A549 (cell line): ENCODE data around the gene ROBO1. TPM values are rescaled to one million over a fixed set of nuclear protein-coding genes. Genes with fewer than 3 reads are reported as not detected.

Source experiments
- ATAC-seq, 2 experiments: fragments of 200-7000 bp in 1 of 2; fragments of >200 bp in 1 of 2; cut with Nextera tagmentation in 1 of 2; cut with Tn5 transposase in 1 of 2; 3 replicates each; pipeline versions ENCODE4 v1.8.0 to v1.9.1; 2018 to 2020; ENCODE audit warnings: mild to moderate bottlenecking in 1 of 2, moderate library complexity in 1 of 2
- CTCF ChIA-PET: fragments of 300-600 bp; sonication (Branson Sonifier 250); formaldehyde crosslinking; extraction: SDS; loops from one replicate; lab custom pipeline; 2021; ENCODE audit warnings: antibody characterized with exemption, inconsistent platforms; lab: Yijun Ruan, JAX
- POLR2A ChIA-PET: fragments of 350-600 bp; formaldehyde crosslinking; extraction: SDS; loops from one replicate; lab custom pipeline; 2021; ENCODE audit warnings: antibody characterized with exemption, inconsistent platforms; lab: Yijun Ruan, JAX
- DNase-seq, 2 experiments: peaks; one replicate each; pipeline versions ENCODE4 v3.0.0 to v3.0.0-alpha.2; 2011 to 2016; ENCODE audit warnings: low read depth in 1 of 2, low spot score in 1 of 2
- FAIRE-seq: peaks from 2 replicates; lab custom pipeline; 2011; peaks lifted over from hg19 to GRCh38; lab: Jason Lieb, UNC
- H3K27ac ChIP-seq, 2 experiments: fragments of >200 bp; sonication (Bioruptor Twin); formaldehyde crosslinking; 3 replicates each; pipeline ENCODE4 v1.5.1; 2016 to 2017
- H3K4me1 ChIP-seq: fragments of >200 bp; sonication (Bioruptor Twin); formaldehyde crosslinking; 3 replicates; pipeline ENCODE4 v1.6.1; 2016
- H3K4me2 ChIP-seq: fragments of >200 bp; sonication (Bioruptor Twin); formaldehyde crosslinking; 3 replicates; pipeline ENCODE4 v1.6.1; 2016
- H3K4me3 ChIP-seq: fragments of >200 bp; sonication (Bioruptor Twin); formaldehyde crosslinking; 3 replicates; pipeline ENCODE4 v1.5.1; 2016
- H3K9me3 ChIP-seq: fragments of >200 bp; sonication (Bioruptor Twin); formaldehyde crosslinking; 3 replicates; pipeline ENCODE4 v1.6.1; 2016
- BHLHE40 ChIP-seq: IDR thresholded peaks from 2 replicates; pipeline ENCODE4 v1.6.1; 2012; ENCODE audit warnings: low read depth, low read length, inconsistent platforms
- CEBPB ChIP-seq, 2 experiments: fragments of >200 bp in 1 of 2; sonication (Bioruptor Twin) in 1 of 2; formaldehyde crosslinking in 1 of 2; IDR thresholded peaks; 2 replicates each; pipeline ENCODE4 v1.6.1; 2012 to 2016
- CHD4 ChIP-seq: fragments of 200-600 bp; sonication (generic); IDR thresholded peaks from 2 replicates; pipeline ENCODE4 v1.6.1; 2016; ENCODE audit warnings: antibody characterized with exemption, mild to moderate bottlenecking, borderline replicate concordance
- ELK1 ChIP-seq: fragments of 150-350 bp; IDR thresholded peaks from 2 replicates; pipeline ENCODE4 v1.6.1; 2014; ENCODE audit warnings: low read depth, mild to moderate bottlenecking, low read length
- GATA3 ChIP-seq: IDR thresholded peaks from 2 replicates; pipeline ENCODE4 v1.6.1; 2012; ENCODE audit warnings: borderline replicate concordance
- HOXA7 ChIP-seq: fragments of 250-450 bp; sonication (Bioruptor Pico); IDR thresholded peaks from 2 replicates; pipeline ENCODE4 v1.5.0; 2020; ENCODE audit warnings: mild to moderate bottlenecking, moderate library complexity
- MAX ChIP-seq: IDR thresholded peaks from 2 replicates; pipeline ENCODE4 v1.6.1; 2012
- NFE2L2 ChIP-seq: fragments of 150-350 bp; conservative IDR thresholded peaks from 2 replicates; pipeline ENCODE4 v1.6.1; 2014; ENCODE audit warnings: low read length
- RAD21 ChIP-seq, 2 experiments: fragments of >200 bp in 1 of 2; sonication (Bioruptor Twin) in 1 of 2; formaldehyde crosslinking in 1 of 2; IDR thresholded peaks in 1 of 2; conservative IDR thresholded peaks in 1 of 2; 2 replicates in 1 of 2; 3 replicates in 1 of 2; pipeline ENCODE4 v1.6.1; 2012 to 2018; ENCODE audit warnings: inconsistent platforms in 1 of 2
- RFX5 ChIP-seq: fragments of 450-650 bp; IDR thresholded peaks from 2 replicates; pipeline ENCODE4 v1.7.1; 2014; ENCODE audit warnings: antibody characterized with exemption, mild to moderate bottlenecking, moderate library complexity
- ZSCAN20 ChIP-seq: fragments of 250-450 bp; sonication (Bioruptor Pico); IDR thresholded peaks from 2 replicates; pipeline ENCODE4 v1.8.0; 2022; ENCODE audit warnings: mild to moderate bottlenecking, moderate library complexity
- WGBS: methylation state at CpG from one replicate; pipeline ENCODE4 v1.1.6; 2017; ENCODE audit errors: missing lambda C conversion rate; 5-methylcytosine and 5-hydroxymethylcytosine counted together
- polyA plus RNA-seq, 4 experiments: library from polyadenylated mRNA; depleted of rRNA in 3 of 4; stranded (reverse); fragments of >200 nt; fragmentation: RNase III in 1 of 4; extraction: RNeasy Plus Mini Kit Qiagen cat#74134 plus additional on column Dnase treatment in 1 of 4; gene quantifications; 2 replicates in 3 of 4; 3 replicates in 1 of 4; pipeline ENCODE4 v1.2.3, GENCODE V29; 2011 to 2017
- TF ChIP-seq, protein P1 (sequence below): fragments of 200-600 bp; sonication (generic); IDR thresholded peaks from 2 replicates; pipeline ENCODE4 v1.6.1; 2016; ENCODE audit warnings: antibody characterized with exemption, mild to moderate bottlenecking, moderate library complexity
- TF ChIP-seq, protein P2 (sequence below): fragments of 450-650 bp; IDR thresholded peaks from 2 replicates; pipeline ENCODE4 v1.6.1; 2014; ENCODE audit warnings: antibody characterized with exemption

ROBO1 gene
- polyA plus RNA-seq, 2 of the 4 experiments (the other 2 are of a cell fraction): 25.3 to 35.6 TPM

- ChIA-PET CTCF (no interaction called here), POLR2A (no interaction called here)
- no peak overlapping the region for H3K27ac ChIP-seq
- FAIRE-seq: no peak
- no peak overlapping the region for H3K4me3 ChIP-seq
- H3K4me1 ChIP-seq: no peaks in the 10 kb centered on the region
- no peak overlapping the region for H3K4me2 ChIP-seq
- ATAC-seq: no peak
- WGBS: 24% methylated on average over 2 of the region's 2 CpGs
- no peak for DNase-seq
- TF ChIP-seq NFE2L2 (no peak), BHLHE40 (no peak), HOXA7 (CRISPR knock-in tag) (no peak), CHD4 (no peak), ZSCAN20 (CRISPR knock-in tag) (no peak), ELK1 (no peak), CEBPB (IDR thresholded peaks at IDR 0.05) (no peak), RFX5 (no peak)
- TF ChIP-seq, protein P1, sequence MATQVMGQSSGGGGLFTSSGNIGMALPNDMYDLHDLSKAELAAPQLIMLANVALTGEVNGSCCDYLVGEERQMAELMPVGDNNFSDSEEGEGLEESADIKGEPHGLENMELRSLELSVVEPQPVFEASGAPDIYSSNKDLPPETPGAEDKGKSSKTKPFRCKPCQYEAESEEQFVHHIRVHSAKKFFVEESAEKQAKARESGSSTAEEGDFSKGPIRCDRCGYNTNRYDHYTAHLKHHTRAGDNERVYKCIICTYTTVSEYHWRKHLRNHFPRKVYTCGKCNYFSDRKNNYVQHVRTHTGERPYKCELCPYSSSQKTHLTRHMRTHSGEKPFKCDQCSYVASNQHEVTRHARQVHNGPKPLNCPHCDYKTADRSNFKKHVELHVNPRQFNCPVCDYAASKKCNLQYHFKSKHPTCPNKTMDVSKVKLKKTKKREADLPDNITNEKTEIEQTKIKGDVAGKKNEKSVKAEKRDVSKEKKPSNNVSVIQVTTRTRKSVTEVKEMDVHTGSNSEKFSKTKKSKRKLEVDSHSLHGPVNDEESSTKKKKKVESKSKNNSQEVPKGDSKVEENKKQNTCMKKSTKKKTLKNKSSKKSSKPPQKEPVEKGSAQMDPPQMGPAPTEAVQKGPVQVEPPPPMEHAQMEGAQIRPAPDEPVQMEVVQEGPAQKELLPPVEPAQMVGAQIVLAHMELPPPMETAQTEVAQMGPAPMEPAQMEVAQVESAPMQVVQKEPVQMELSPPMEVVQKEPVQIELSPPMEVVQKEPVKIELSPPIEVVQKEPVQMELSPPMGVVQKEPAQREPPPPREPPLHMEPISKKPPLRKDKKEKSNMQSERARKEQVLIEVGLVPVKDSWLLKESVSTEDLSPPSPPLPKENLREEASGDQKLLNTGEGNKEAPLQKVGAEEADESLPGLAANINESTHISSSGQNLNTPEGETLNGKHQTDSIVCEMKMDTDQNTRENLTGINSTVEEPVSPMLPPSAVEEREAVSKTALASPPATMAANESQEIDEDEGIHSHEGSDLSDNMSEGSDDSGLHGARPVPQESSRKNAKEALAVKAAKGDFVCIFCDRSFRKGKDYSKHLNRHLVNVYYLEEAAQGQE: no peak
- H3K9me3 ChIP-seq: no peaks in the 10 kb centered on the region
Observed at GRCh38 chr3:78601249-78601648, 1166.5 kb downstream of the ROBO1 start.

GRCh38 chr3:78589778-78590177, 1178.0 kb downstream of the ROBO1 start:
- FAIRE-seq: no peak
- no peak overlapping the region for H3K27ac ChIP-seq
- no peak overlapping the region for H3K4me3 ChIP-seq
- no peaks in the 10 kb centered on the region for H3K9me3 ChIP-seq
- DNase-seq: no peak
- TF ChIP-seq RAD21 (conservative IDR thresholded peaks at IDR 0.05 in 1 of 2, IDR thresholded peaks at IDR 0.05 in 1 of 2) (no peak), GATA3 (no peak), MAX (no peak)
- TF ChIP-seq, protein P2, sequence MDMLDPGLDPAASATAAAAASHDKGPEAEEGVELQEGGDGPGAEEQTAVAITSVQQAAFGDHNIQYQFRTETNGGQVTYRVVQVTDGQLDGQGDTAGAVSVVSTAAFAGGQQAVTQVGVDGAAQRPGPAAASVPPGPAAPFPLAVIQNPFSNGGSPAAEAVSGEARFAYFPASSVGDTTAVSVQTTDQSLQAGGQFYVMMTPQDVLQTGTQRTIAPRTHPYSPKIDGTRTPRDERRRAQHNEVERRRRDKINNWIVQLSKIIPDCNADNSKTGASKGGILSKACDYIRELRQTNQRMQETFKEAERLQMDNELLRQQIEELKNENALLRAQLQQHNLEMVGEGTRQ: no peak
- TF ChIP-seq, protein P1: no peak
- ChIA-PET POLR2A (no interaction called here), CTCF (interaction anchor here (1.1 kb wide), 1 partner anchor 56 kb away, joined by 3 read pairs; no protein-coding TSS in a partner anchor)
- ATAC-seq: no peak
- WGBS: 5% methylated on average over 1 of the region's 1 CpG
- H3K4me2 ChIP-seq: no peak overlapping the region
- no peaks in the 10 kb centered on the region for H3K4me1 ChIP-seq
